ENCODE data around the gene GFAP.

The GFAP gene

DNA sequence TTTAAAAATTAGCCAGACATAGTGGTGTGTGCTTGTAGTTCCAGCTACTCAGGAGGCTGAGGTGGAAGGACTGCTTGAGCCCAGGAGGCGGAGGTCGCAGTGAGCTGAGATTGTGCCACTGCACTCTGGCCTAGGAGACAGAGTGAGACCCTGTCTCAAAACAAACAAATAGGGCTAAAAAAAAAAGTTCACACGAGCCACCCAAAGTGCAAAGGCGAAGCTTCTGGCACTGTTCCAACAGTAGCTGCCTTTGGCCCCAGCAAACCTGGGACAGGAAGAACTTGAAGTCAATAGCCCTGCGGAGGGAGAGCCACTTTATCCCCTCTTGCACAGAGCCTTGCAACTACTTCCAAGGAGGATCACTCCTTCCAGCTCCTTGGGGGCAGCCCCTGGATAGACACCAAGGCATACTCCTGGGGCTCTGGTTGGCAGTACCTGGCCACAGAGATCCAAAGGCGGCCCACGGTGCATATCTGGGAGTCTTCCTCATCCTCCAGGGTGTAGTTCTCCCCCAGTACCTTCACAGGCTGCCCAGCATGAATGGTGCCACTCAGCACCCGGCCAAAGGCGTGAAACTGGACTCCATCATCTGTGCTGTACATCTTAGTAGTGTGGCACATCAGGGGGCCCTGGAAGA, 52.9 kb downstream of the GFAP start:
- no peak for DNase-seq (ENCODE audit: low spot score)

DNA sequence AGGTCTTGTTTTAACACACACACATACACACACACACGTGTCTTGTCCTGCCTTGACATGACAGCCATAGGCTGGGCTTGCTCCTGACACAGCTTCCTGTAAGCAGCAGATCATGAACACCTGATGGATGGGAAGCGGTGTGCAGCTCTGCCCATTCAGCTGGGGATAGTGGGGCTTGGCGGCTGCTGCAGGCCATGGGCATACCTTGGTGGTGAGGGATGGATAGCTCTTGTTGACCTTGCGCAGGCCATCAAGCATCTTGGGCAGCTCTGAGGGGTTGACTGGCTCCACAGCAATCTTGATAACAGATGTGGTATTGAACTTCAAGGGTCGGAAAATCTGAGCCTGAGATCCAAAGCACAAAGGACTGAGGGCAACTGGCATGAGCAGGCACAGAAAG, 55.6 kb downstream of the GFAP start:
- DNase-seq (ENCODE audit: low spot score): no peak

DNA sequence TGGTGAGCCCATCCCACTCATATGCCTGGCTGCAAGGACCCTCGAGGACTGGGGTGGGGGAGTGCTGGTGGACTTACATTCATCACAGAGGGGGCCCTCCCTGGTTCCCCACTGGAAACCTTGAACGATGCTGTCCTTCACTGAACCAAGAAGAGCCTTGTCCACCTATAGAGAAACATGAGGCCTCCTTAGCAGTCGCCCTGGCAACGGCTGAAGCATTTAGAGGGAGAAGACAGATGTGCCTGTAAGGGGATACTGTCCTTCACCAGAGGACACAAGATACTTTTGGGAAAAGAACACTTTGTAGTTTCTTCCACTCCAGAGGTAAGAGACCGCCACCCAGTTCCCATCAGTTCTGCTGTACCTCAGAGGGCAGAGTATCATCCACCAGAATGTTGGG, 61.1 kb downstream of the GFAP start:
- DNase-seq (ENCODE audit: low spot score): no peak

Data from HuH-7.5 (cell line).